Keratinocyte (primary cell): ENCODE measurements around the gene DLGAP1. TPM values are rescaled to one million over a fixed set of nuclear protein-coding genes. Genes with fewer than 3 reads are reported as not detected.

Source experiments
- DNase-seq: peaks from one replicate; pipeline ENCODE4 v3.0.0-alpha.2; 2011; ENCODE audit warnings: low read depth, missing footprints, low spot score
- FAIRE-seq: peaks from 2 replicates; lab custom pipeline; 2011; peaks lifted over from hg19 to GRCh38; lab: Jason Lieb, UNC
- H2AFZ ChIP-seq: 2 replicates; pipeline ENCODE4 v1.6.0; 2012; ENCODE audit warnings: low read length, control low read depth, inconsistent platforms; ENCODE audit not compliant: control insufficient read depth
- H3K27ac ChIP-seq: 2 replicates; pipeline ENCODE4 v1.5.1; 2011; ENCODE audit warnings: low read length; ENCODE audit not compliant: control insufficient read depth, insufficient read depth
- H3K27me3 ChIP-seq: 3 replicates; pipeline ENCODE4 v1.6.0; 2011; ENCODE audit warnings: low read length; ENCODE audit not compliant: control insufficient read depth, insufficient read depth; ENCODE audit errors: extremely low read depth
- H3K36me3 ChIP-seq, 2 experiments: 2 replicates in 1 of 2; 3 replicates in 1 of 2; pipeline ENCODE4 v1.5.1; 2011; ENCODE audit warnings: low read length in 2 of 2, mild to moderate bottlenecking in 1 of 2; ENCODE audit not compliant: control insufficient read depth in 2 of 2, insufficient read depth in 2 of 2; ENCODE audit errors: extremely low read depth in 1 of 2
- H3K4me1 ChIP-seq: 3 replicates; pipeline ENCODE4 v1.5.1; 2011; ENCODE audit warnings: low read length; ENCODE audit not compliant: control insufficient read depth, insufficient read depth; ENCODE audit errors: extremely low read depth
- H3K4me2 ChIP-seq: 3 replicates; pipeline ENCODE4 v1.6.0; 2011; ENCODE audit warnings: low read depth, low read length; ENCODE audit not compliant: control insufficient read depth, insufficient read depth; ENCODE audit errors: extremely low read depth
- H3K4me3 ChIP-seq, 3 experiments: fragments of 200-600 bp in 1 of 3; sonication (generic) in 1 of 3; 2 replicates in 2 of 3; 3 replicates in 1 of 3; pipeline ENCODE4 v1.5.1; 2011 to 2016; ENCODE audit warnings: low read length in 3 of 3, mild to moderate bottlenecking in 3 of 3, control low read depth in 2 of 3, inconsistent platforms in 1 of 3, low read depth in 1 of 3, mixed read lengths in 1 of 3, mixed run types in 1 of 3, moderate library complexity in 1 of 3; ENCODE audit not compliant: control insufficient read depth in 2 of 3, insufficient read depth in 2 of 3; ENCODE audit errors: extremely low read depth in 1 of 3
- H3K79me2 ChIP-seq: 2 replicates; pipeline ENCODE4 v1.6.0; 2012; ENCODE audit warnings: low read length; ENCODE audit not compliant: control insufficient read depth, insufficient read depth
- H3K9ac ChIP-seq: 3 replicates; pipeline ENCODE4 v1.6.0; 2011; ENCODE audit warnings: low read length; ENCODE audit not compliant: control insufficient read depth, insufficient read depth; ENCODE audit errors: extremely low read depth
- H3K9me1 ChIP-seq: 3 replicates; pipeline ENCODE4 v1.6.0; 2011; ENCODE audit warnings: low read length; ENCODE audit not compliant: control insufficient read depth, insufficient read depth; ENCODE audit errors: extremely low read depth
- H3K9me3 ChIP-seq: 2 replicates; pipeline ENCODE4 v1.5.1; 2012; ENCODE audit warnings: low read depth, low read length; ENCODE audit not compliant: control insufficient read depth
- H4K20me1 ChIP-seq: 3 replicates; pipeline ENCODE4 v1.6.0; 2011; ENCODE audit warnings: low read length; ENCODE audit not compliant: control insufficient read depth, insufficient read depth; ENCODE audit errors: extremely low read depth
- CTCF ChIP-seq, 3 experiments: IDR thresholded peaks in 1 of 3; conservative IDR thresholded peaks in 1 of 3; optimal IDR thresholded peaks in 1 of 3; 2 replicates in 2 of 3; 3 replicates in 1 of 3; pipeline versions ENCODE3 to v1.5.1; 2011; ENCODE audit warnings: low read length in 3 of 3, mild to moderate bottlenecking in 3 of 3, moderate library complexity in 2 of 3, control low read depth in 1 of 3, inconsistent platforms in 1 of 3; ENCODE audit not compliant: insufficient read depth in 2 of 3; ENCODE audit errors: extremely low read depth in 1 of 3
- EZH2 ChIP-seq: IDR thresholded peaks from one replicate; pipeline ENCODE4 v1.6.1; 2012; ENCODE audit warnings: inconsistent platforms, mild to moderate bottlenecking, low read length, moderate library complexity
- dilution Hi-C: fragments of 300-500 bp; cut with MboI; formaldehyde crosslinking; loops from one replicate; pipeline ENCODE4 v1.7.0; 2020; ENCODE audit warnings: low sequenced_read_pairs; ENCODE audit not compliant: extremely low pct_ligation_motif_present
- polyA plus RNA-seq, 5 experiments: library from polyadenylated mRNA; depleted of rRNA in 3 of 5; stranded (reverse) in 3 of 5; stranded (forward) in 1 of 5; unstranded in 1 of 5; fragments of >200 nt; gene quantifications; 1 replicate in 1 of 5; 2 replicates in 3 of 5; 3 replicates in 1 of 5; pipeline versions ENCODE4 v1.2.1 to v1.2.3, GENCODE V29; 2011 to 2012; ENCODE audit warnings: missing spikeins in 2 of 5, low read depth in 1 of 5, low replicate concordance in 1 of 5

DLGAP1 gene
- polyA plus RNA-seq, 1 donor (not counting 4 experiments of a cell fraction or from before 2014, with no cell fraction given), result not detected

GRCh38 chr18:4399929-4400328 lies 55.2 kb downstream of the DLGAP1 start:
- dilution Hi-C loops, result no loop called here
- Histone ChIP-seq H3K79me2 (no peaks in the 10 kb centered on the region), H3K27me3 (no peaks in the 10 kb centered on the region), H3K9me1 (no peaks in the 10 kb centered on the region), H3K9me3 (no peaks in the 10 kb centered on the region), H3K9ac (no peak overlapping the region), H3K36me3 (no peaks in the 10 kb centered on the region), H3K4me2 (no peak overlapping the region), H3K4me3 (no peak overlapping the region), H3K27ac (no peak overlapping the region), H3K4me1 (no peaks in the 10 kb centered on the region), H4K20me1 (no peaks in the 10 kb centered on the region), H2AFZ (no peak overlapping the region)
- no peak for FAIRE-seq
- no peak for TF ChIP-seq CTCF (optimal IDR thresholded peaks at IDR 0.05 in 1 of 3, IDR thresholded peaks at IDR 0.05 in 1 of 3, conservative IDR thresholded peaks at IDR 0.05 in 1 of 3; ENCODE audit: extremely low read depth in 1 of 3, insufficient read depth in 2 of 3, low read length in 3 of 3)
- TF ChIP-seq EZH2, result no peak
- DNase-seq, result no peak

- DNase-seq, result no peak
- H3K9me3 ChIP-seq, result no peaks in the 10 kb centered on the region
- no peak overlapping the region for H3K27ac ChIP-seq
- H3K9me1 ChIP-seq, result no peaks in the 10 kb centered on the region
- H3K36me3 ChIP-seq, result no peaks in the 10 kb centered on the region
- no peak overlapping the region for H3K9ac ChIP-seq
- no peaks in the 10 kb centered on the region for H4K20me1 ChIP-seq
- TF ChIP-seq EZH2, result no peak
- TF ChIP-seq CTCF (optimal IDR thresholded peaks at IDR 0.05 in 1 of 3, IDR thresholded peaks at IDR 0.05 in 1 of 3, conservative IDR thresholded peaks at IDR 0.05 in 1 of 3; ENCODE audit: extremely low read depth in 1 of 3, insufficient read depth in 2 of 3, low read length in 3 of 3), result no peak
- no peaks in the 10 kb centered on the region for H3K79me2 ChIP-seq
- H3K4me3 ChIP-seq, result no peak overlapping the region
- dilution Hi-C loops, result no loop called here
- no peak for FAIRE-seq
- no peak overlapping the region for H3K4me2 ChIP-seq
- no peaks in the 10 kb centered on the region for H3K27me3 ChIP-seq
- no peaks in the 10 kb centered on the region for H3K4me1 ChIP-seq
- no peak overlapping the region for H2AFZ ChIP-seq
These were observed 60.4 kb downstream of the DLGAP1 start for GRCh38 chr18:4394700-4395099.
